Activated CD4-positive, alpha-beta T cell treated with anti-CD3 and anti-CD28 coated beads for 36 hours (primary cell): Measurements from ENCODE around the gene STX8. TPM values are rescaled to one million over a fixed set of nuclear protein-coding genes. Genes with fewer than 3 reads are reported as not detected.
A peak's percentile ranks its signal among the peaks of the same experiment; 100 is the strongest.

Source experiments
- ATAC-seq: fragments of 200-7000 bp; cut with Tn5 transposase; one replicate; pipeline ENCODE4 v1.10.0; 2021; ENCODE audit warnings: mild to moderate bottlenecking, moderate library complexity
- CTCF ChIA-PET: fragments of 350-600 bp; sonication (Branson Sonifier 250); formaldehyde crosslinking; loops from one replicate; lab custom pipeline; 2021; ENCODE audit warnings: antibody characterized with exemption; lab: Charles Lee
- POLR2A ChIA-PET: fragments of 350-600 bp; sonication (Branson Sonifier 250); formaldehyde crosslinking; loops from one replicate; lab custom pipeline; 2021; ENCODE audit warnings: antibody characterized with exemption, inconsistent platforms; lab: Charles Lee
- DNase-seq: peaks from one replicate; pipeline ENCODE4 v3.0.0-alpha.2; 2020
- H3K27ac Mint-ChIP-seq: one replicate; pipeline ENCODE4 v1.8.0; 2021; ENCODE audit warnings: mixed read lengths
- H3K27me3 Mint-ChIP-seq: one replicate; pipeline ENCODE4 v1.8.0; 2021; ENCODE audit warnings: mixed read lengths
- H3K36me3 Mint-ChIP-seq: one replicate; pipeline ENCODE4 v1.8.0; 2021; ENCODE audit warnings: low read depth, mixed read lengths
- H3K4me1 Mint-ChIP-seq: one replicate; pipeline ENCODE4 v1.8.0; 2021; ENCODE audit warnings: mixed read lengths
- H3K4me3 Mint-ChIP-seq: one replicate; pipeline ENCODE4 v1.8.0; 2021; ENCODE audit warnings: mild to moderate bottlenecking, moderate library complexity, mixed read lengths
- H3K9me3 Mint-ChIP-seq: one replicate; pipeline ENCODE4 v1.8.0; 2021; ENCODE audit warnings: low read depth, mixed read lengths
- intact Hi-C, 2 experiments: fragments of 100-400 bp; cut with DNase I in 1 of 2; cut with micrococcal nuclease in 1 of 2; formaldehyde crosslinking; loops; one replicate each; pipeline versions ENCODE4 v1.14.2 to v1.15.1; 2022 to 2024; cut with DNase I, micrococcal nuclease
- total RNA-seq, 2 experiments: library from RNA; stranded (reverse); gene quantifications; one replicate each; pipeline ENCODE4 v1.2.3, GENCODE V29; 2021

The STX8 gene
- total RNA-seq, 2 experiments from 2014 or later: 65.7 to 87.7 TPM

GRCh38 chr17:9324864-9325263, 250.8 kb downstream of the STX8 start:
- no peak for ATAC-seq
- Mint-ChIP-seq H3K9me3 (no peaks in the 10 kb centered on the region), H3K4me1 (no peaks in the 10 kb centered on the region), H3K27me3 (no peaks in the 10 kb centered on the region), H3K27ac (no peak overlapping the region), H3K36me3 (no peaks in the 10 kb centered on the region), H3K4me3 (no peak overlapping the region)
- intact Hi-C loops: no loop called here
- no peak for DNase-seq
- POLR2A ChIA-PET: no interaction called here
- CTCF ChIA-PET: no interaction called here

GRCh38 chr17:9322326-9322725, 253.3 kb downstream of the STX8 start:
- Mint-ChIP-seq H3K27me3 (no peaks in the 10 kb centered on the region), H3K4me1 (no peaks in the 10 kb centered on the region), H3K9me3 (peaks cover 8% of the 10 kb centered on the region), H3K27ac (no peak overlapping the region), H3K36me3 (peaks cover 10% of the 10 kb centered on the region), H3K4me3 (no peak overlapping the region)
- ATAC-seq (no peak), DNase-seq (no peak)
- CTCF ChIA-PET: no interaction called here
- intact Hi-C loops: no loop called here
- POLR2A ChIA-PET: no interaction called here

- Mint-ChIP-seq H3K27ac (no peak overlapping the region), H3K4me1 (no peaks in the 10 kb centered on the region), H3K4me3 (no peak overlapping the region), H3K9me3 (peaks cover 8% of the 10 kb centered on the region), H3K27me3 (no peaks in the 10 kb centered on the region), H3K36me3 (peaks cover 10% of the 10 kb centered on the region)
- DNase-seq (no peak), ATAC-seq (no peak)
- intact Hi-C loops: no loop called here
- POLR2A ChIA-PET: no interaction called here
- CTCF ChIA-PET: no interaction called here
Measured at GRCh38 chr17:9321890-9322289, 253.7 kb downstream of the STX8 start.

- Mint-ChIP-seq H3K27ac (no peak overlapping the region), H3K27me3 (no peaks in the 10 kb centered on the region), H3K4me1 (no peaks in the 10 kb centered on the region), H3K36me3 (peaks cover 14% of the 10 kb centered on the region), H3K9me3 (peaks cover 8% of the 10 kb centered on the region), H3K4me3 (no peak overlapping the region)
- intact Hi-C loops: no loop called here
- ChIA-PET CTCF (no interaction called here), POLR2A (no interaction called here)
- ATAC-seq (no peak), DNase-seq (no peak)
Measured at GRCh38 chr17:9315360-9315759, 260.3 kb downstream of the STX8 start.

GRCh38 chr17:9313346-9313745, 262.3 kb downstream of the STX8 start:
- no peak for ATAC-seq
- no peaks in the 10 kb centered on the region for H3K4me1 Mint-ChIP-seq
- DNase-seq: no peak
- no peaks in the 10 kb centered on the region for H3K27me3 Mint-ChIP-seq
- H3K36me3 Mint-ChIP-seq: peaks cover 8% of the 10 kb centered on the region
- H3K4me3 Mint-ChIP-seq: no peak overlapping the region
- intact Hi-C loops: no loop called here
- ChIA-PET CTCF (no interaction called here), POLR2A (no interaction called here)
- H3K27ac Mint-ChIP-seq: no peak overlapping the region
- peaks cover 4% of the 10 kb centered on the region for H3K9me3 Mint-ChIP-seq

GRCh38 chr17:9309216-9309615, 266.4 kb downstream of the STX8 start:
- Mint-ChIP-seq H3K27ac (no peak overlapping the region), H3K4me1 (no peaks in the 10 kb centered on the region), H3K36me3 (peaks cover 4% of the 10 kb centered on the region), H3K4me3 (no peak overlapping the region), H3K9me3 (no peaks in the 10 kb centered on the region), H3K27me3 (no peaks in the 10 kb centered on the region)
- ChIA-PET POLR2A (no interaction called here), CTCF (interaction anchor here (1.0 kb wide), 1 partner anchor 17 kb away, joined by 7 read pairs; no protein-coding TSS in a partner anchor)
- no peak for ATAC-seq
- intact Hi-C loops: no loop called here
- no peak for DNase-seq

- no peaks in the 10 kb centered on the region for H3K4me1 Mint-ChIP-seq
- CTCF ChIA-PET: interaction anchor here (0.7 kb wide), 1 partner anchor 396 kb away, joined by 3 read pairs; no protein-coding TSS in a partner anchor
Measured at GRCh38 chr17:9308069-9308468, 267.6 kb downstream of the STX8 start.

GRCh38 chr17:9307313-9307998, 268.2 kb downstream of the STX8 start:
- intact Hi-C loops: no loop called here
- ChIA-PET CTCF (no interaction called here), POLR2A (no interaction called here)
- Mint-ChIP-seq H3K4me1 (no peaks in the 10 kb centered on the region), H3K9me3 (no peaks in the 10 kb centered on the region), H3K4me3 (no peak overlapping the region), H3K36me3 (peaks cover 3% of the 10 kb centered on the region), H3K27me3 (no peaks in the 10 kb centered on the region), H3K27ac (no peak overlapping the region)
- no peak for ATAC-seq
- DNase-seq: no peak

More at GRCh38 chr17:9308069-9308468, 267.6 kb downstream of the STX8 start:
- Mint-ChIP-seq H3K9me3 (no peaks in the 10 kb centered on the region), H3K36me3 (peaks cover 4% of the 10 kb centered on the region), H3K27me3 (no peaks in the 10 kb centered on the region), H3K4me3 (no peak overlapping the region), H3K27ac (no peak overlapping the region)
- DNase-seq: no peak
- POLR2A ChIA-PET: no interaction called here
- intact Hi-C loops: no loop called here
- no peak for ATAC-seq

- no peaks in the 10 kb centered on the region for H3K9me3 Mint-ChIP-seq
- DNase-seq: no peak
Measured at GRCh38 chr17:9306086-9306485, 269.5 kb downstream of the STX8 start.

GRCh38 chr17:9299695-9300094, 275.9 kb downstream of the STX8 start:
- ATAC-seq (no peak), DNase-seq (no peak)
- no peaks in the 10 kb centered on the region for H3K27me3 Mint-ChIP-seq
- H3K27ac Mint-ChIP-seq: no peak overlapping the region
- ChIA-PET CTCF (no interaction called here), POLR2A (no interaction called here)
- H3K4me1 Mint-ChIP-seq: peaks cover 4% of the 10 kb centered on the region
- H3K36me3 Mint-ChIP-seq: no peaks in the 10 kb centered on the region
- H3K4me3 Mint-ChIP-seq: no peak overlapping the region
- intact Hi-C loops: loop anchor here in 1 of 2 experiments (10.0 kb wide), 1 partner anchor 65 kb away; no protein-coding TSS in a partner anchor
- no peaks in the 10 kb centered on the region for H3K9me3 Mint-ChIP-seq

More at GRCh38 chr17:9306086-9306485, 269.5 kb downstream of the STX8 start:
- Mint-ChIP-seq H3K4me1 (no peaks in the 10 kb centered on the region), H3K4me3 (no peak overlapping the region), H3K36me3 (no peaks in the 10 kb centered on the region), H3K27ac (no peak overlapping the region), H3K27me3 (no peaks in the 10 kb centered on the region)
- ChIA-PET POLR2A (no interaction called here), CTCF (no interaction called here)
- ATAC-seq: peak; percentile 85
- intact Hi-C loops: no loop called here

GRCh38 chr17:9298776-9299295, 276.8 kb downstream of the STX8 start:
- intact Hi-C loops: loop anchor here in 1 of 2 experiments (10.0 kb wide), 1 partner anchor 66 kb away; no protein-coding TSS in a partner anchor
- ChIA-PET POLR2A (no interaction called here), CTCF (interaction anchor here (0.7 kb wide), 1 partner anchor 116 kb away, joined by 3 read pairs; no protein-coding TSS in a partner anchor)
- no peak for DNase-seq
- Mint-ChIP-seq H3K9me3 (no peaks in the 10 kb centered on the region), H3K4me1 (peaks cover 4% of the 10 kb centered on the region), H3K27ac (no peak overlapping the region), H3K4me3 (no peak overlapping the region), H3K27me3 (no peaks in the 10 kb centered on the region), H3K36me3 (no peaks in the 10 kb centered on the region)
- no peak for ATAC-seq

- Mint-ChIP-seq H3K36me3 (no peaks in the 10 kb centered on the region), H3K27me3 (no peaks in the 10 kb centered on the region), H3K4me1 (peaks cover 4% of the 10 kb centered on the region), H3K27ac (no peak overlapping the region), H3K4me3 (no peak overlapping the region), H3K9me3 (no peaks in the 10 kb centered on the region)
- intact Hi-C loops: loop anchor here in 1 of 2 experiments (10.0 kb wide), 1 partner anchor 67 kb away; no protein-coding TSS in a partner anchor
- DNase-seq: no peak
- ChIA-PET CTCF (interaction anchor here (0.7 kb wide), 1 partner anchor 116 kb away, joined by 3 read pairs; no protein-coding TSS in a partner anchor), POLR2A (no interaction called here)
- ATAC-seq: no peak
Measured at GRCh38 chr17:9298135-9298534, 277.5 kb downstream of the STX8 start.
